NCI-H1092 (cell line): ENCODE data around the gene DYNLT2.

Source experiments
- DNase-seq: peaks from one replicate; lab custom pipeline; 2025; lab: John Stamatoyannopoulos, UW

The DYNLT2 gene

GRCh38 chr6:169751242-169752073 is at the start of gene DYNLT2, which contains the start of gene ERMARD:
TSS of gene DYNLT2 (minus strand) at chr6:169751572. CDS start at chr6:169751458, 114 bp downstream.
TSS of gene ERMARD (plus strand) at chr6:169751622. CDS start at chr6:169751658, 36 bp downstream.
- DNase-seq = peak; percentile 98

GRCh38 chr6:169800668-169801395 is 49.5 kb upstream of the DYNLT2 start:
- peak; percentile 50 for DNase-seq

- DNase-seq = no peak
These were observed 48.8 kb upstream of the DYNLT2 start for GRCh38 chr6:169800116-169800667.

- no peak for DNase-seq
These were observed 48.1 kb upstream of the DYNLT2 start for GRCh38 chr6:169799474-169799926.

GRCh38 chr6:169798764-169799473 is 47.5 kb upstream of the DYNLT2 start:
- no peak for DNase-seq

- DNase-seq = no peak
These were observed 43.8 kb upstream of the DYNLT2 start for GRCh38 chr6:169795196-169795595.

- DNase-seq = peak; percentile 83
These were observed 43.1 kb upstream of the DYNLT2 start for GRCh38 chr6:169794317-169795055.

- no peak for DNase-seq
These were observed 42.0 kb upstream of the DYNLT2 start for GRCh38 chr6:169793408-169793807.

- no peak for DNase-seq
These were observed 41.1 kb upstream of the DYNLT2 start for GRCh38 chr6:169792306-169793015.

GRCh38 chr6:169791721-169792131 is 40.4 kb upstream of the DYNLT2 start:
- DNase-seq = no peak

GRCh38 chr6:169789944-169790927 is 38.9 kb upstream of the DYNLT2 start:
- peak; percentile 86 for DNase-seq

GRCh38 chr6:169789146-169789943 is 38.0 kb upstream of the DYNLT2 start:
- no peak for DNase-seq

GRCh38 chr6:169788809-169789145 is 37.4 kb upstream of the DYNLT2 start:
- no peak for DNase-seq

GRCh38 chr6:169787797-169788196 is 36.4 kb upstream of the DYNLT2 start:
- no peak for DNase-seq

- no peak for DNase-seq
These were observed 35.0 kb upstream of the DYNLT2 start for GRCh38 chr6:169786349-169786748.

GRCh38 chr6:169785566-169785965 is 34.2 kb upstream of the DYNLT2 start:
- DNase-seq = no peak

GRCh38 chr6:169784821-169785340 is 33.5 kb upstream of the DYNLT2 start:
- no peak for DNase-seq
